ENCODE results near the gene NMBR.
"Not testable (repeated sequence)": the region's sequence is repeated elsewhere in the genome, so short reads cannot be mapped to it uniquely, and the experiment has no call there.

NMBR gene

GRCh38 chr6:142146828-142147662 lies at the start of gene NMBR, which contains the start of gene VTA1:
Gene NMBR, minus strand, starts transcription at chr6:142147122. Its CDS starts 58,464 bp downstream, at chr6:142088658.
Gene VTA1, plus strand, starts transcription at chr6:142147263. Its CDS starts 25 bp downstream, at chr6:142147288.
- TF ChIP-seq CTCF (conservative IDR thresholded peaks at IDR 0.05; ENCODE audit: low read length) = peak; percentile 93
- peak within 1 kb of the TSS; percentile 86 for H3K4me3 ChIP-seq (ENCODE audit: low read length)
- peak; percentile 100 for DNase-seq (ENCODE audit: low read depth)

DNA sequence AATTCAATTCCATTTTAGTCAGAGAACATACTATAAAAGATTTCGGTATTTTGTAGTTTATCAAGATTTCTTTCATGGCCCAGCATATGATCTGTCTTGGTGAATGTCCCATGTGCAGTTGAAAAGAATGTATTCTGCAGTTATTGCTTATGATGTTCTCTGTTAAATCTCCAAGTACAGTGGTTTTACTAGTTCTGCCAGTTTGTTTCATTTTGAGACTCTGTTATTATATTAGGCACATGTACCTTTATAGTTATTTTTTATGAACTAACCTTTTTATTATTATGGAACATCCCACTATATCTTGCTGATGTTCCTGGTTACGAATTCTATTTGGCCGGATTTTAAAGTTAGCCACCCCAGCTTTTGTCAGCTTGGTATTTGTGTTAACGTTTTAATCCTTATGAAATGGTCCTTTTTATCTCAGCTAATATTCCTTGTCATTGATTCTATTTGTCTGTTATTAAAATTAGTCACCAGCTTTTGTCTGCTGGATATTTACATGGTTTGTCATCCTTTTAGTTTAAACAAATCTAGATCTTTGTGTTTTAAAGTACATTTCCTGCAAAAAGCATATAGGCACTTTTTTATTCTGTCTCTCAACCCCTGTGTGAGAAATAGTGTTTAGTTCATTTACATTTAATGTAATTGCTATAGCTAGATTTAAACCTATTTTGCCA lies 49.1 kb upstream of the NMBR start:
- no peak for DNase-seq (ENCODE audit: low read depth)
- no peak overlapping the region for H3K4me3 ChIP-seq (ENCODE audit: low read length)
- no peak for TF ChIP-seq CTCF (conservative IDR thresholded peaks at IDR 0.05; ENCODE audit: low read length)

DNA sequence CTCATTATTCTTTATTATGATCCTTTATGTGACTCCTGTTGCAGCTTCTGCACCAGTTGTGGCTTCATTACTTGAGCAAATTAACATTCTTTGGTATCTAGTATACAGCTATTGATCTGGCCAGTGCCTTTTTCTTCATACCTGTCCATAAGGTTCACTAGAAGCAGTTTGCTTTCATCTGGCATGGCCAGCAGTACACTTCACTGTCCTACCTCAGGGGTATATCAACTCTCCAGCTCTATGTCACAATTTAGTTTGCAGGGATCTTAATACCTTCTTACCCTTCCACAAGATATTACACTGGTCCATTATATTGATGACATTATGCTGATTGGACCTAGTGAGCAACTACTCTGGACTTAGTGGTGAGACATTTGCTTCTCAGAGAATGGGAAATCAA lies 46.7 kb upstream of the NMBR start:
- no peak for TF ChIP-seq CTCF (conservative IDR thresholded peaks at IDR 0.05; ENCODE audit: low read length)
- no peak for DNase-seq (ENCODE audit: low read depth)
- H3K4me3 ChIP-seq (ENCODE audit: low read length) = no peak overlapping the region

- TF ChIP-seq CTCF (conservative IDR thresholded peaks at IDR 0.05; ENCODE audit: low read length) = no peak
- no peak overlapping the region for H3K4me3 ChIP-seq (ENCODE audit: low read length)
- DNase-seq (ENCODE audit: low read depth) = no peak
These were observed 45.4 kb upstream of the NMBR start for GRCh38 chr6:142192343-142192742.

- no peak for DNase-seq (ENCODE audit: low read depth)
- no peak for TF ChIP-seq CTCF (conservative IDR thresholded peaks at IDR 0.05; ENCODE audit: low read length)
- no peak overlapping the region for H3K4me3 ChIP-seq (ENCODE audit: low read length)
These were observed 42.1 kb upstream of the NMBR start for GRCh38 chr6:142189057-142189456.

- DNase-seq (ENCODE audit: low read depth); H3K4me3 ChIP-seq (ENCODE audit: low read length): not testable (repeated sequence)
- 0 out of 2 replicates have a peak, but pooled peaks have one; percentile 12 for TF ChIP-seq CTCF (conservative IDR thresholded peaks at IDR 0.05; ENCODE audit: low read length)
These were observed 41.4 kb upstream of the NMBR start for GRCh38 chr6:142188341-142188740.
